Glutamatergic neuron (in vitro differentiated cells): ENCODE data around the gene CSAG2. TPM values are rescaled to one million over a fixed set of nuclear protein-coding genes. Genes with fewer than 3 reads are reported as not detected.
"Not testable (repeated sequence)": the region's sequence is repeated elsewhere in the genome, so short reads cannot be mapped to it uniquely, and the experiment has no call there.

ENCODE experiments used
- DNase-seq: peaks from one replicate; pipeline ENCODE4 v3.0.0; 2022
- H3K27ac Mint-ChIP-seq: one replicate; pipeline ENCODE4 v1.8.0; 2020; ENCODE audit warnings: mild to moderate bottlenecking, mixed read lengths, inconsistent platforms; ENCODE audit not compliant: unreplicated experiment
- H3K27me3 Mint-ChIP-seq: one replicate; pipeline ENCODE4 v1.8.0; 2020; ENCODE audit warnings: mild to moderate bottlenecking, moderate library complexity, mixed read lengths, inconsistent platforms; ENCODE audit not compliant: unreplicated experiment
- H3K36me3 Mint-ChIP-seq: one replicate; pipeline ENCODE4 v1.8.0; 2020; ENCODE audit warnings: mild to moderate bottlenecking, mixed read lengths, inconsistent platforms; ENCODE audit not compliant: unreplicated experiment
- H3K4me1 Mint-ChIP-seq: one replicate; pipeline ENCODE4 v1.8.0; 2020; ENCODE audit warnings: mild to moderate bottlenecking, low read depth, mixed read lengths, inconsistent platforms; ENCODE audit not compliant: unreplicated experiment
- H3K4me3 Mint-ChIP-seq: one replicate; pipeline ENCODE4 v1.8.0; 2020; ENCODE audit warnings: mild to moderate bottlenecking, mixed read lengths, inconsistent platforms; ENCODE audit not compliant: unreplicated experiment
- H3K9me3 Mint-ChIP-seq: one replicate; pipeline ENCODE4 v1.8.0; 2020; ENCODE audit warnings: mild to moderate bottlenecking, moderate library complexity, mixed read lengths, inconsistent platforms; ENCODE audit not compliant: unreplicated experiment
- CTCF ChIP-seq: fragments of 200-600 bp; sonication (generic); IDR thresholded peaks from one replicate; pipeline ENCODE4 v1.5.0; 2021; ENCODE audit not compliant: partially characterized antibody, unreplicated experiment
- total RNA-seq: library from RNA; stranded (reverse); fragmentation: NEBNext Ultra II Directional; extraction: Animal tissue kit (Norgen Biotek cat#: 25700); gene quantifications from one replicate; pipeline ENCODE4 v1.2.1, GENCODE V29; 2021; ENCODE audit not compliant: unreplicated experiment

Gene CSAG2
- total RNA-seq, 1 donor from 2014 or later: not detected

GRCh38 chrX:152735101-152735500 lies 26.0 kb upstream of the CSAG2 start:
- Mint-ChIP-seq H3K27me3 (no peaks in the 10 kb centered on the region), H3K27ac (no peak overlapping the region), H3K4me1 (no peaks in the 10 kb centered on the region)

GRCh38 chrX:152734143-152734858 lies 25.2 kb upstream of the CSAG2 start:
- not testable (repeated sequence) for H3K36me3 Mint-ChIP-seq, H3K27ac Mint-ChIP-seq, H3K4me1 Mint-ChIP-seq, H3K4me3 Mint-ChIP-seq, DNase-seq, H3K27me3 Mint-ChIP-seq, H3K9me3 Mint-ChIP-seq

More at GRCh38 chrX:152735101-152735500, 26.0 kb upstream of the CSAG2 start:
- Mint-ChIP-seq H3K9me3 (peaks cover 1% of the 10 kb centered on the region), H3K4me3 (no peak overlapping the region), H3K36me3 (no peaks in the 10 kb centered on the region)
- no peak for DNase-seq
- no peak for TF ChIP-seq CTCF

- Mint-ChIP-seq H3K4me1 (no peaks in the 10 kb centered on the region), H3K4me3 (no peak within 1 kb of the TSS), H3K27me3 (no peaks in the 10 kb centered on the region), H3K27ac (no peak within 1 kb of the TSS), H3K9me3 (peaks cover 1% of the 10 kb centered on the region), H3K36me3 (no peaks in the 10 kb centered on the region)
- no peak for DNase-seq
- TF ChIP-seq CTCF: no peak
These were observed 24.3 kb upstream of the CSAG2 start, which contains the start of the genes CSAG1 and MAGEA12 for GRCh38 chrX:152733261-152733975. Gene CSAG1 (minus strand): TSS chrX:152733721. CDS start chrX:152732460, 1,261 bp downstream. Gene MAGEA12 (plus strand): TSS chrX:152733757. CDS start chrX:152736162, 2,405 bp downstream.

GRCh38 chrX:152725409-152725808 lies 16.3 kb upstream of the CSAG2 start:
- no peaks in the 10 kb centered on the region for H3K4me1 Mint-ChIP-seq
- no peak for TF ChIP-seq CTCF
- no peaks in the 10 kb centered on the region for H3K27me3 Mint-ChIP-seq
- no peaks in the 10 kb centered on the region for H3K9me3 Mint-ChIP-seq
- DNase-seq: no peak
- H3K27ac Mint-ChIP-seq: no peak overlapping the region
- H3K4me3 Mint-ChIP-seq: no peak overlapping the region
- no peaks in the 10 kb centered on the region for H3K36me3 Mint-ChIP-seq

- not testable (repeated sequence) for H3K4me1 Mint-ChIP-seq
These were observed 5.0 kb upstream of the CSAG2 start, which contains the start of gene MAGEA2B for GRCh38 chrX:152713815-152714787. Gene MAGEA2B (plus strand): TSS chrX:152714628. CDS start chrX:152717107, 2,479 bp downstream.

GRCh38 chrX:152713195-152713594 lies 4.1 kb upstream of the CSAG2 start:
- not testable (repeated sequence) for DNase-seq, H3K9me3 Mint-ChIP-seq, H3K27me3 Mint-ChIP-seq, H3K4me3 Mint-ChIP-seq, H3K27ac Mint-ChIP-seq, H3K4me1 Mint-ChIP-seq, H3K36me3 Mint-ChIP-seq

More at GRCh38 chrX:152713815-152714787, 5.0 kb upstream of the CSAG2 start, which contains the start of gene MAGEA2B:
- H3K4me3 Mint-ChIP-seq, H3K9me3 Mint-ChIP-seq, H3K27ac Mint-ChIP-seq, DNase-seq, H3K36me3 Mint-ChIP-seq, H3K27me3 Mint-ChIP-seq: not testable (repeated sequence)

- H3K4me3 Mint-ChIP-seq, H3K27me3 Mint-ChIP-seq, H3K4me1 Mint-ChIP-seq, H3K27ac Mint-ChIP-seq, DNase-seq, H3K36me3 Mint-ChIP-seq, H3K9me3 Mint-ChIP-seq: not testable (repeated sequence)
These were observed 2.6 kb downstream of the CSAG2 start for GRCh38 chrX:152706500-152706899.

- not testable (repeated sequence) for DNase-seq, H3K4me1 Mint-ChIP-seq
These were observed 8.7 kb downstream of the CSAG2 start for GRCh38 chrX:152700390-152700789.

More at GRCh38 chrX:152700390-152700789, 8.7 kb downstream of the CSAG2 start:
- not testable (repeated sequence) for H3K9me3 Mint-ChIP-seq, H3K27me3 Mint-ChIP-seq, H3K27ac Mint-ChIP-seq, H3K36me3 Mint-ChIP-seq, H3K4me3 Mint-ChIP-seq
